ENCODE results near the gene GJC2.

GJC2 gene

DNA sequence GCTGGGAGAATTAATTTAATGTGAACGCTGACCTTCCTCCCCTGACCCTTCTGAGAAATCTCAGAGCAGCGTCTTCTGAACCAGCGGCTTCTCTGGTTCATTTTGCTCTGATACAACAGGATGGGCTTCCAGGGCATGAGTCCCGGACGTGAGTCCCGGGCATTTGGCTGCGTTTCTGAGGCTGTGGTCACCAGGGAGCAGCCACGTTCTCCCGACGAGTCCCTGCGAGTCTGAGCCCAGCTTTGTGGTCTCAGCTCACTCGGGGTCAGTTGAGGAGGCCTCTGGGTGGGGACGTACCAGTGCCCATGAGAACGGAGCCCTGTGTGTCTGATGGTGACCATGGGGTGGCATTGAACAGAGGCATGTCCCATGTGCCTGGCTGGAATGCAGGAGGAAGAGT, 40.5 kb downstream of the GJC2 start:
- DNase-seq: no peak
- no peak overlapping the region for H3K27ac Mint-ChIP-seq
- peaks cover 24% of the 10 kb centered on the region for H3K4me1 Mint-ChIP-seq (ENCODE audit: low read depth)
- no peaks in the 10 kb centered on the region for H3K27me3 Mint-ChIP-seq
- peaks cover under 1% of the 10 kb centered on the region for H3K36me3 Mint-ChIP-seq (ENCODE audit: low read depth)
- no peaks in the 10 kb centered on the region for H3K9me3 Mint-ChIP-seq
- H3K4me3 Mint-ChIP-seq: no peak overlapping the region

DNA sequence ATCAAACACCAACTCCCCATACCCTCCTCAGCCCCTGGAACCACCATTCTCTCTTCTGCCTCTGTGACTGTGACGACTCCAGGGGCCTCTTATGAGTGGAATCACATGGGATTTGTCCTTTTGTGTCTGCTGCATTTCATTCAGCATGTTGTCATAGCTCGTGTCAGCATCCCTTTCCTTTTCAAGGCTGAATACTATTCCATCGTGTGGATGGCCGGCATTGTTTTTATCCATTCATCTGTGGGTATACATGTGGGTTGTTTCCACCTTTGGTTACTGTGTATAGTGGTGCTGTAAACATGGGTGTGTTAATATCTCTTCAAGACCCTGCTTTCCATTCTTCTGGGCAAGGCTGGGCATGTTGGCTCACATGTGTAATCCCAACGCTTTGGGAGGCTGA, 41.0 kb downstream of the GJC2 start:
- peaks cover 3% of the 10 kb centered on the region for H3K36me3 Mint-ChIP-seq (ENCODE audit: low read depth)
- H3K4me1 Mint-ChIP-seq (ENCODE audit: low read depth): peaks cover 18% of the 10 kb centered on the region

DNA sequence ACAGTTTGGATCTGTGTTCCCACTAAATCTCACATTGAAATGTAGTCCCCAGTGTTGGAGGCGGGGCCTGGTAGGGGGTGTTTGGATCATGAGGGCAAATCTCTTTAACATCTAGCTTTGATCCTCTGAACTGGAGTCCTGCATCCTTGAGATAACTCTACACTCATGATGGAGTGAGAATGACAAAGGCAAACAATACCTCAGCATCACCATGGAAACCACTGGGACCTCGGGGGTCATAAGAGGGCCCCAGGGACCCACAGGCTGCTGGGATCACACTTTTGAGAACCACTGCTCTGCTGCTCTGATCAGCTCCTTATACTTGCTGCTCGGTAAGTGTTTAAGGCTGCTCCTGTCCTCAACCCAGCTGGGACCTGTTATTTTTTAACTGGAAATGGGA, 44.7 kb downstream of the GJC2 start:
- H3K36me3 Mint-ChIP-seq (ENCODE audit: low read depth): peaks cover 19% of the 10 kb centered on the region
- peaks cover 1% of the 10 kb centered on the region for H3K4me1 Mint-ChIP-seq (ENCODE audit: low read depth)
- no peaks in the 10 kb centered on the region for H3K27me3 Mint-ChIP-seq
- peak; percentile 2 for DNase-seq
- H3K9me3 Mint-ChIP-seq: peaks cover 10% of the 10 kb centered on the region
- H3K4me3 Mint-ChIP-seq: no peak overlapping the region
- no peak overlapping the region for H3K27ac Mint-ChIP-seq

More for the DNA sequence above, 41.0 kb downstream of the GJC2 start:
- H3K4me3 Mint-ChIP-seq: no peak overlapping the region
- no peak overlapping the region for H3K27ac Mint-ChIP-seq
- H3K9me3 Mint-ChIP-seq: no peaks in the 10 kb centered on the region
- DNase-seq: no peak
- no peaks in the 10 kb centered on the region for H3K27me3 Mint-ChIP-seq

DNA sequence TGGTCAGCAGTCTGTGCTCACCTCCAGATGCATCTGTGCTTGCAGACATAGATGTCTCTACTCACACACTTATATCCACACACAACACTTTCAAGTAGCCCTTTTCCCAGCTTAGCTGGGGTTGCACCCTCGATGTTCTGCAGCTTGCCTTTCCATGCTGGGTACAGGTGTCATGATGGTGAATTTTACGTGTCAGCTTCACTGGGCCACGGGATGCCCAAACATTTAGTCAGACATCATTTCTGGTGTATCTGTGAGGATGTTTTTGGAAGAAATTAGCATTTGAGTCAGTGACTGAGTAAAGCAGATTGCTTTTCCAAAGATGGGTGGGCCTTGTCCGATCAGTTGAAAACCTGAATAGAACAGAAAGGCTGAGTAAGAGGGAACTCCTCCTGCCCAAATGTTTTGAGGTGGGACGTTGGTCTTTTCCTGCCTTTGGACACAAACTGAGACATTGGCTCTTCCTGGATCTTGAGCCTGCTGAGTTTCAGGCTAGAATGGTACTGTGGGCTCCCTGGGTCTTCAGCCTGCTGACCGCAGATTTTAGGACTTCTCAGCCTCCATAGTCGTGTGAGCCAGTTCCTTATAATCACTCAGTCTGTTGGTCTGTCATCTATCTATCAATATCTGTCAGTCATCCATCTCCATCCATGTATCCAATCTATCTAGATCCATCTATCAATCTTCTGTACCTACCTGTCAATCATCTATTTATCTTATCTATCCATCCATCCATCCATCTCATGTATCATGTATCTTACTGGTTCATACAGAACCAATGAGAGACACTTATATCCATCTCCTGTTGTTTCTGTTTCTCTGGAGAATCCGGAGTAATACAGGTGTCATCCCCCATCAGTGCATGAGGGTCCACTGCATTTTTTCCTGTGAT, 45.4 kb downstream of the GJC2 start:
- H3K9me3 Mint-ChIP-seq: peaks cover 14% of the 10 kb centered on the region
- peaks cover 24% of the 10 kb centered on the region for H3K36me3 Mint-ChIP-seq (ENCODE audit: low read depth)
- no peaks in the 10 kb centered on the region for H3K4me1 Mint-ChIP-seq (ENCODE audit: low read depth)
- no peaks in the 10 kb centered on the region for H3K27me3 Mint-ChIP-seq
- no peak overlapping the region for H3K27ac Mint-ChIP-seq
- no peak for DNase-seq
- no peak overlapping the region for H3K4me3 Mint-ChIP-seq

DNA sequence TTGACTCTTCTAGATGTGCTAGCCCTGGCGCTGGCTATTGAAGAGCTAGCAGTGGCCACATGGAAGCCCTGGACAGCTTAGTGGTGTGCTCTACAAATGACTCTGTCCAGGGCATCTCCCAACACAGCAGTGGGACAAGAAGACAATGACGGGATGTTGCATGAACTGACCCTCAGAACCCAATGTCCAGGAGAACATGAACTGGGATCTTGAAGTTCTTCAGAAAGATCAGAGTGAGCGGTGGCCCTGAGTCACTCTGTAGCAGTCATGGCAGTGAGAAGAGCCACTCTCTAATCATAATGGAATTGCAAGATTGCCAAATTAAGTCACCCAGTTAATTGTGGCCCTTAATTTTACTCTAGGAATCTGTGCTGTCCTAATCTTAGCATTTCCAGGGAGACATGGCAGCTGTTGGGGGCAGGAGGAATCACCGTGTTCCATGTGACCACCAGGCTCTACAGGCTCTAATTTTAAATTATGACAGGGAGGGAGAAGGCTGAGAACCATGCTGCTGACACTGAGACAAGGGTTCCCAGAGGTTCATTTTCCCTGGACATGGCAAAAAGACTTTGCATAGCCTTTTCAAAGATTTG, 47.9 kb downstream of the GJC2 start:
- H3K36me3 Mint-ChIP-seq (ENCODE audit: low read depth): peaks cover 24% of the 10 kb centered on the region
- DNase-seq: peak; percentile 3
- H3K27me3 Mint-ChIP-seq: no peaks in the 10 kb centered on the region
- H3K4me3 Mint-ChIP-seq: no peak overlapping the region
- peaks cover 14% of the 10 kb centered on the region for H3K9me3 Mint-ChIP-seq
- no peak overlapping the region for H3K27ac Mint-ChIP-seq
- no peaks in the 10 kb centered on the region for H3K4me1 Mint-ChIP-seq (ENCODE audit: low read depth)

DNA sequence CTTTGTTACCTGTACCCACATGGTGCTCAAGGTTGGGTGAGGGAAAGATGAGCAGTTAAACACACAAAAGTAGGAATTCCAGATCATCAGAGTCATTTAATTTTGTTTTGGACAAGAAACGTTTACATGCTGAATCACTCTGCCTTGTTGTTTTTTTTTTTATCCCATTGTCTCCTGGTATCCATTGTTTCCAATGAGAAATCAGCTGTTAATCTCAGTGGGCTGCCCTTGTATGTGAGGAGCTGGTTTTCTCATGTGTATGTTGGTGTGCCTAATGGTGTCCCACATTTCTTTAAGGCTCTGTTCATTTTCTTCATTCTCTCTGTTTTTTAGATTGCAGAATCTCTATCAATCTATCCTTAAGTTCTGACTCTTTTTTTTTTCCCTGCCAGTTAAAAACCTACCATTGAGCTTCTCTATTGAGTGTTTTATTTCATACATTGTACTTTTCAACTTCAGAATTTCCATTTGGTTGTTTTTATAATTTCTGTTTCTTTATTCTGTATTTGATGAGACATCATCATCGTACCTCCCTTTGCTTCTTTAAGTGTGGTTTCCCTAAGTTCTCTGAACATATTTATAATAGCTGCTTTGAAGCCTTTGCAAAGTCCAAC, 49.4 kb downstream of the GJC2 start:
- Mint-ChIP-seq H3K36me3 (ENCODE audit: low read depth) (peaks cover 24% of the 10 kb centered on the region), H3K9me3 (peaks cover 14% of the 10 kb centered on the region), H3K4me1 (ENCODE audit: low read depth) (no peaks in the 10 kb centered on the region), H3K4me3 (no peak overlapping the region), H3K27me3 (no peaks in the 10 kb centered on the region), H3K27ac (no peak overlapping the region)
- DNase-seq: no peak

DNA sequence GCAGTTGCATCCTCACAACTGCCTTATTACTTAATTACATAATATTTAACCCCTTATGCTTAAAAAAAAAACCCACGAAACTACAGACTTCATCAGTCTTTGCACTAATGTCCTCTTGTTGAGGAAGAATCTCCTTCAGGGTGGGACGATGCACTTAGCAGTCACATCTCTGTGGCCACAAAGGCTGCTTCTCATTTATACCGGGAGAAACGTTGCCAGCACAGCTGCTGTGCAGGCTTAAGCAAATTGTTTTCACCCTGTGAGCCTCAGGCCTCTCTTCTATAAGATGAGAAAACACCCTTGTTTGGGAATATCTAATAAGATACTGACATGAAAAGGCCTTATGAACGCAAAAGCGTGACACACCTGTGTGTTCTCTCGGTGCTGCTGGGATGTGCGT, 55.2 kb downstream of the GJC2 start:
- no peak overlapping the region for H3K27ac Mint-ChIP-seq
- no peaks in the 10 kb centered on the region for H3K4me1 Mint-ChIP-seq (ENCODE audit: low read depth)
- H3K27me3 Mint-ChIP-seq: peaks cover 15% of the 10 kb centered on the region
- peak; percentile 9 for DNase-seq
- peaks cover under 1% of the 10 kb centered on the region for H3K36me3 Mint-ChIP-seq (ENCODE audit: low read depth)
- no peak overlapping the region for H3K4me3 Mint-ChIP-seq
- H3K9me3 Mint-ChIP-seq: no peaks in the 10 kb centered on the region

DNA sequence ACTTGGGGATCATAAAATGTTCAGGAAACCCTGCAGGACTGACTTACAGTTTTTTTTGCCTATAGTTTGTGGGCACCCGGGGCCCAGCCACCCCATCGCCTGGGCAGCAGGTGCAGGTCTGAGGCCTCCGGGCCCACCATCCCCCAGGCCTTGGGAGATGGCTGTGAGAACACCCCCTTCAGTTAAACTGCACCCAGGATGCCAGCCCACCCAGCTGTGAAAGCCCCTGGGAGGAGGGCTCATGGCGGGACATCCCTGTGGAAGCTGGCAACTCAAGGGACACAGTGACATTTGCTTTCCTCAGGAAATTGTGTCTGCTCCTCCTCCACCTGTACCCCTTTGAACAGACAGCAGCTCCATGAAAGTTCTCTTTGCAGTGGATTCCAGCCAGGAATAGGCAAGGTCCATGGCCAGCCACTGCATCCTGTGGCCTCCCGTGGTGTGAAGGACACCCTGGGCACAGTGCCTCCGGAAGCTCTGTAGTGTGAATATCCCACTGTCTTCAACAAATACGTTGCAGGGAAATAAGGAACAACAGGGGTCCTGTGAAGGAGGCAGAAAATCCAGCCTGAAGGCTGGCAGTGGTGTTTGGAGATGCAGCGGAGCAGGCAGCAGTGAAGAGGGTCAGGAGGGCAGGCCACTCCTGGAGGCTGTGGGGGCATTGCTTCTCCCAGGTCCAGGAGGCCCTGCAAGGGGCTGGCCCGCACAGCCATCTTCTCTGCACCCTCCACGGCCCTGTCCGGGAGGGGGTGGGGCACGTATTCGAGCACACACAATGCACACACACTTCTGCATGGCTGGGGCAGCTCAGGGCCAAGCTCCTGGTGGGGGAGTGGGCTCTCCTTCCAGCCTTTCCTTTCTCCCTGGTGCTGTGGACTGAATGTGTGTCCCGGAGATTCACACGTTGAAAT, 56.1 kb downstream of the GJC2 start:
- no peak overlapping the region for H3K4me3 Mint-ChIP-seq
- H3K27ac Mint-ChIP-seq: no peak overlapping the region
- no peaks in the 10 kb centered on the region for H3K9me3 Mint-ChIP-seq

DNA sequence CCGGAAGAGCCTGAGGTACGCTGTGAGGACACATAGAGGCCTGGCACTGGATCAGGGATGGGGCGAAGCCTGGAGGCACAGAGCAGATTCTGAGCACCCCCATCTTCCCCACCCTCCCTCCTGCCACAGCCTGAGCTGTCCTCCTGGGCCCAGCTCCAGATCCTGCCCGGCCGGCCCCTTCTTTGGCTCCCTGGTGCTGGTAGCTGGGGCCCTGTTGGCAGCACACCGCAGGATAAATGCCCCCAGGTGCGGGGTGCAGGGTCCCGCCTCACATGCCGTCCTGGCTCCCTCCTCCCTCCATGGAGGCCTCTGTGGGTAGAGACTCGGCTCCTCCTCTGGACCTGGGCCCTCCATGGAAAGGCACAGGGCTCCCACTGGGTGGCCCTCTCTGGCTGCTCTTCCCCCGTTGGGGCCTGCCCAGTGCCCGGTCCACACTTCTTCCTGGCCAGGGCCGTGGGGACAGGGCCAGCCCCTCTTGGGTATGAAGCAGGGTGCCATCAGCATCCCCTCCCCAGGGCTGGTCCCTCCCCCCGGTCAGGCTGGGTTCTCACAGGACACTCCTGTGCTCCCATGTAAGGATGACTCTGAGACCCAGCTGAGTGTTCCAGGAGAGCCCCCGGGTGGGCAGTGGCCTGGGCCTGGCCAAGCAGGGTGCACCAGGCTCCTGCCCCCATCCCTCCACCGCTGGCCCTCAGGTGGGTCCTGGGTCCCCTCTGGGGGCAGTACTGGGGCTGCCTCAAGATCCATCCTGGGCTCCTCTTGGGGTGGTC, 57.0 kb downstream of the GJC2 start:
- Mint-ChIP-seq H3K36me3 (ENCODE audit: low read depth) (no peaks in the 10 kb centered on the region), H3K9me3 (no peaks in the 10 kb centered on the region)

More for the DNA sequence above, 56.1 kb downstream of the GJC2 start:
- Mint-ChIP-seq H3K4me1 (ENCODE audit: low read depth) (no peaks in the 10 kb centered on the region), H3K36me3 (ENCODE audit: low read depth) (no peaks in the 10 kb centered on the region), H3K27me3 (peaks cover 15% of the 10 kb centered on the region)
- DNase-seq: peak; percentile 22

DNA sequence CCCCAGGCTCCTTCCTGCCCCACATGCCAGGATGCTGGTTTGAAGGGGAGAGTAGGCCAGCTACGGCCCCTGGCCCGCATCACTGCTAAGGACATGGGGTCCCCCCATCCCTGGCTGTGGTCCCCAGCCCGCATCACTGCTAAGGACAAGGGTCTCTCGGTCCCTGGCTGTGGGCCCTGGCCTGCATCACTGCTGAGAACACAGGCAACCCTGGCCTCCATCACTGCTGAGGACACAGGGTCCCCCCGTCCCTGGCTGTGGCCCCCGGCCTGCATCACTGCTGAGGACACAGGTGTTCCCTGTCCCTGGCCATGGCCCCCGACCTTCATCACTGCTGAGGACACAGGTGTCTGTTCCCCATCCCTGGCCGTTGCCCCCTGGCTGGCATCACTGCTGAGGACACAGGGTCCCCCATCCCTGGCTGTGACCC, 57.7 kb downstream of the GJC2 start:
- no peaks in the 10 kb centered on the region for H3K4me1 Mint-ChIP-seq (ENCODE audit: low read depth)
- no peaks in the 10 kb centered on the region for H3K36me3 Mint-ChIP-seq (ENCODE audit: low read depth)
- no peaks in the 10 kb centered on the region for H3K9me3 Mint-ChIP-seq
- no peak overlapping the region for H3K4me3 Mint-ChIP-seq
- DNase-seq: no peak
- peaks cover 15% of the 10 kb centered on the region for H3K27me3 Mint-ChIP-seq
- no peak overlapping the region for H3K27ac Mint-ChIP-seq

More for the DNA sequence above, 57.0 kb downstream of the GJC2 start:
- Mint-ChIP-seq H3K4me1 (ENCODE audit: low read depth) (no peaks in the 10 kb centered on the region), H3K27me3 (peaks cover 15% of the 10 kb centered on the region), H3K4me3 (no peak overlapping the region), H3K27ac (no peak overlapping the region)
- DNase-seq: peak; percentile 22

DNA sequence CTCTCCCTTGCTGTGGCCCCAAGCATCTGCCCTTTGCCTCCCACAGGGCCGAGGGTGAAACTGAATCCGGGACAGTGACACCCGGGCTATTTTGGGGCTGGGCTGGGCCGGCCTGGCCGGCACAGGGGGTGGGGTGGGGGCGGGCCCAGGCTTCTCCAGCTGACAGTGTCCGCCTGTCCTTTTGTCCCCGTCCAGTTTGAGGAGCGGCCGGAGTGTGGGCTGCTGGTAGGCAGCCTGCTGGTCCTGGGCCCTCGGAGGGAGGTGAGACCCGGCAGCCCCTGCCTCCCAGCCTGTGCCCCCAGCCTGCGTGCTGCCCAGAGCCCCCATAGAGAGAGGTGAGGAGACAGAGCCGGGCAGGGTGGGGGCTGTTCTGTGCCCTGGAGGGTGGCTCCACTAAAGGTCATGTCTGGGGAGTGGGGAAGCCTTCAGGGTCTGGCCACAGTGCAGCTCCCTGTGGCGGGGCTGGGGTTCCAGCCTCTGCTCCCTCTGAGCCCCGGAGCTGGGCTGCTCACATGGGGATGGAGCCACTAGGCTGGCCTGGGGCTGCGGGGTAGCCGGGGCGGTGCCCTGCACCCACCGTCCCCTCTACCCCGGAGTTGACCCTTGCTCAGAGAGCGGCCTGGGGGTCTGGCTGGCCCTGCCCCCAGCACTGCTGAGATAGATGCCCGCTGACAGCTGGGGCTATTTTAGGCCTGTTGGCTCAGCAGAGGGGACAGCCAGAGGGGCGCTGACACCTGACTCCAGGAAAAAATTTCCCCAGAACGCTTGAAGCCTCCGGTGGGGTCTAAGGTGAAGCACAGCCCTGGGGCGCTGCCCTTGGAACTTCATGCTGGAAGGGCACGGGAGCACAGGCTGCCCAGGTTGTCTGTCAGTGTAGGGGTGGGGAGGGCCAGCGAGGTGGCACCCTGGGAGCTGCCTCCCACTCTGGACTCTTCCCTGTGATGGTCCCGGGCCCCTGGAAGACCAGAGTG, 58.4 kb downstream of the GJC2 start, which contains the start of gene OBSCN:
Gene OBSCN, plus strand, starts transcription at position 194 of the 971 bp plus-strand sequence. CDS start 3,740 bp downstream, outside the sequence.
- no peaks in the 10 kb centered on the region for H3K9me3 Mint-ChIP-seq
- H3K27ac Mint-ChIP-seq: no peak within 1 kb of the TSS
- DNase-seq: no peak
- peaks cover 15% of the 10 kb centered on the region for H3K27me3 Mint-ChIP-seq
- H3K36me3 Mint-ChIP-seq (ENCODE audit: low read depth): no peaks in the 10 kb centered on the region
- no peak within 1 kb of the TSS for H3K4me3 Mint-ChIP-seq
- no peaks in the 10 kb centered on the region for H3K4me1 Mint-ChIP-seq (ENCODE audit: low read depth)

DNA sequence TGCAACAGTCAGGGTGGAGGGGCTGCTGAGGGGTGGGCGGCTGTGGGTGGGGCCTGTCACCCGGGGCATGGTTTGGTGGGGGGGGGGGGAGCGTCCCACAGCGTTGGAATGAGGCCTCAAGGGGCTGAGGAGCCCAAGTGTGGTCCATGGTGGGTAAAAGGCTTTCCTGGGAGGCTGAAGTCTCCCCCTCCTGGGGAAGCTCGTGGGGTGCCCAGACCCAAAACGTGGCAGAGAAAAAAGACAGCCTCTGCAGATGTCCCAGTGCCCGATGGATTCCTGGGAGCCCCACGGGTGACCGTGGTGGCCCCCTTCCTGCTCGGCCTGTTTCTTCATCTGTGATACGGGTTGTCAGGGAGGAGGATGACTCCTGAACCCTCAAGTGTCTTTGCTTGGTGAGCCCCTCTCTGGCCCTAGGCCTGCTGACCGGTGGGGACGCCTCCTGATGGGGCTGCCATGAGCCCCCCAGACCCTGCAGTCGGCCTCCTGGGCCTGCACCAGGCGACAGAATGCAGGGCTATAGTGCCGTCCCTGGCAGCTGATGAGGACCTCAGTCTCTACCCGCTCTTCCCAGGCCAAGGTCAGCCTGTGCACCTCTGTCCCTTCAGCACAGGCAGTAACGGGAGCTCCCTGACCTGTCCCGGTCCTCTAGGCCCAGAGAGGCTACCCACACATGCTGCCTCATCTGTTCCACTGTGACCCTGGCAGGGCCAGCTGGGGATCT, 59.3 kb downstream of the GJC2 start:
- Mint-ChIP-seq H3K9me3 (no peaks in the 10 kb centered on the region), H3K36me3 (ENCODE audit: low read depth) (no peaks in the 10 kb centered on the region), H3K27ac (no peak overlapping the region), H3K4me1 (ENCODE audit: low read depth) (peaks cover 2% of the 10 kb centered on the region), H3K4me3 (no peak overlapping the region), H3K27me3 (peaks cover 15% of the 10 kb centered on the region)
- DNase-seq: no peak
